Stimulated activated CD4-positive, alpha-beta T cell treated with anti-CD3 and anti-CD28 coated beads, Interleukin-2, amount 100 ng/mL, for 24 hours (primary cell): ENCODE results near the gene SCART1.
A peak's percentile ranks its signal among the peaks of the same experiment; 100 is the strongest.

ENCODE experiments used
- DNase-seq, 2 donors: peaks; one replicate each; pipeline ENCODE4 v3.0.0-alpha.2; 2020

Gene SCART1

DNA sequence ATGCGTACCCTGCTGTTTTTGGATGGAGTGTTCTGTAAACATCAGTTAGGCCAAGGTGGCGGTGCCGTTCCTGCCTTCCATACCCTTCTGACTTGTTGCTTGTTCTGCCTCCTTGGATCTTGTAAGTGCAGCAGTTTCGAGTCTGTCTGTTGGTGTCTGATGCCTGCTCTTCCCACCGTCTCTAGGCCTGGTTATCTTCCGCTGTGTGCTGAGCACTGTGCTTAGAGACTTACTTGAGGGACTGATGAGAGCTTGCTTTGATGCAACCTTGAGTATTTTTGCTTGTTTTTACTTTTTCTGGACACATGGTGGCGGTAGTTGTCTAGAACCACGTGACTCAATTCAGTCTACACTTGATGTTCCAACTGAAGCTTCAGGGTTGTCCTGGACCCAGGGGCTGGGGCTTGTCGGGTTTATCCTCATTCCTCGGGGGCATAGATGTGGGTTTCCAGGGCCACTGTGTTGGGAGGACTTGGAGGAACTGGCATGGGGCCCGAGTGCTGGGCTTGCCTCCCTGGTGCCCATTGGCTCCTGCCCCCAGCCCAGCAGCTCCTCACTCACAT, 15.0 kb upstream of the SCART1 start:
- DNase-seq: no peak

DNA sequence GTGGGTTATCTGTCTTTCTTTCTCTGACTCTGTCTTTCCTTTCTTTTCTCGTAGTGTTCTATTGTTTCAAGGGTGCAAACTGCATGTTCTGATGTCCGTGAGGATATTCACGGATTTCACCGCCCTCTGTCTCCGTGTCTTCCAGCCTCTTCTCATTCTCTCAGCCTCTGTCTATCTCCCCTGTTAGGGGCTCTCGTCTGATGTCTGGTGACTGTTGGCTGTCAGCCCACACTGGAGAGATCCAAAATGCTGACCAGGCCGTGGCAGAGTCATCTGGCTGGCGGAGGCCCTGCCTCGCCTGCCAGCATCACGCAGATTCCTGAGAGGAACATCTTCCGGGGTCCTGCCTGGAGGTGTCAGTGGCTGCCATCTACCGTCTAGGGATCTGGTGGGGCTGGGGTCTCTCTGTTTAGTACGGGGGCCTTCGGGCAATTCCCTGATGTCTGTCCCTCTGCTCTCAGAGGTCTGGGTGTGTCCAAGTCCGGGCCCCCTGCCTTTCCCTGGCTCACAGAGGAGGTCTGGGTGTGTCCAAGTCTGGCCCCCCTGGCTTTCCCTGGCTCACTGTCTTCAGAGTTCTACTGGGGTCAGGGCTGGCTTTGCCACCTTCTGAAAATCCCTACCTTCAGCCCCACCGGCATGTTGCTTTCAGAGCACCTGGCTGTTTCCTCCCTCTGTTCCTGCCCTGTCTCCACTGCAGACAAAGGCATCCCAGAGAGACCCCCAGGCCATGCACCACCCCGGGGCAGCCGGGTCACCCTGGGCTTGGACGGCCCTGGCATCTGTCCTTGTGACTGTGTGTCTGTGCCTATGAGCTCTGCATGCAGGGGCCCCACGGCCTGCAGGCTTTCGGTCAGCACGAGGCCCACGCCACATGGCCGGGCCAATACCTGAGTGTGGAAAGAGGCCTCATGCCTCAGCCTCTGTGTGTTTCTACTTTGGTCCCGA, 14.0 kb upstream of the SCART1 start:
- peak in 1 of 2 donors; percentile 6 for DNase-seq

DNA sequence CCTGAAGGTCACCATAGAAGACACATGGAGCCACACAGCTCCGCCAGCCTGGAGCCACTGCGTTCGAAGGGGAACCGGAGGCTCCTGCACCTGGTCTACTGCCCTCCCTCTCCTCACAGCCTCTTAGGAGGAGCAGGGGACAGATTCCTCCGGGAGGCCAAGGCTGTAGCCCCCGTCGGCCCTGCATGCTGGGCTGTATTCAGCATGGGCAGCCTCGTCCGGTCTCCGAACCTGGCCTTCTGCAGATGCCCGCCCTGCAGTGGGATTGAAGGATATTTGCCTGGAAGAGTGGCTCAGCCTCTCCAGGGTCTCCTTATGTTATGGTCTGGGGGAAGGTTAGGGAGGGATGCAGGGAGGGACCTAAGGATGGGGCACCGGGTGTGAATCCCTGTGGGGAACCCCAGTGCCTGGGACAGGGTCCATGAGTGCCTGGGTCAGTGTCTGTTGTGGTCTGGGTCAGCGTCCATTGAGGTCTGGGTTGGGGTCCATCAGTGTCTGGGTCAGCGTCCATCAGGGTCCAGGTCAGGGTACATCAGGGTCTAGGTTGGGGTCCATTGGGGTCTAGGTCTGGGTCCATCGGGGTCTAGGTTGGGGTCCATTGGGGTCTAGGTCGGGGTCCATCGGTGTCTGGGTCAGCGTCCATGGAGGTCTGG, 13.0 kb upstream of the SCART1 start:
- peak in 1 of 2 donors; percentile 9 for DNase-seq

DNA sequence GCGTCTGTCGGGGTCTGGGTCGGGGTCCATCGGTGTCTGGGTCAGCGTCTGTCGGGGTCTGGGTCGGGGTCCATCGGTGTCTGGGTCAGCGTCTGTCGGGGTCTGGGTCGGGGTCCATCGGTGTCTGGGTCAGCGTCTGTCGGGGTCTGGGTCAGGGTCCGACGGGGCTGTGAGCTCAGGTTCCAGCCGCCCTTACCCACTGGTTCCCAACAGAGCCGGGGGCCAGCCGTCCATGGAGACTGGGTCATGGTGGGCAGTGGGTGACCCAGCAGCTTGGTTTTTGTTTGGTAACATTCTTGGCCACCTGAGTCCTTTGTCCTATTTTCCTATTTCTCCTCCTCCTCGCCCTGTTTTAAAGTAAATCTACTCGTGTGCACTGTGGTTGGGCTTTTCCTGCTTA, 12.4 kb upstream of the SCART1 start:
- DNase-seq: peak in 1 of 2 donors; percentile 6

DNA sequence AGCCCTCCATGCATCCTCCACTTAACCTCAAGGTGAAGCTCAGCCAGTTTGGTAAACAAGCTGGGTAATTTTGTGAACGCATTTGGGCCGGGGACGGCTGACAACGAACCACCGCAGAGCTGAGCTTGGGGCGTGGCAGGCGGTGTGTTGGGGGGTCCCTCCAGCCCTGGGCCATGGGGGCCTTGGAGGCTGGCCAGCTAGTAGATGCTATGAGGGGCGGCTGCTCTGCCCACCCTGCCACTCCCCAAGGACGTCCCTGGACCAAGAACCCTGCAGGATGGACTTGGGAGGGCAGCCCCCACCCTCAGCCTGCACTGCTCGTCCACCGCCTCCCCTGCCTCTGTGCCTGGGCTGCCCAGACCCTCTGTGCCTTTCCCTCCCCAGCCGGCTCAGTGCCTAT, 12.0 kb upstream of the SCART1 start:
- DNase-seq: peak in 1 of 2 donors; percentile 12

DNA sequence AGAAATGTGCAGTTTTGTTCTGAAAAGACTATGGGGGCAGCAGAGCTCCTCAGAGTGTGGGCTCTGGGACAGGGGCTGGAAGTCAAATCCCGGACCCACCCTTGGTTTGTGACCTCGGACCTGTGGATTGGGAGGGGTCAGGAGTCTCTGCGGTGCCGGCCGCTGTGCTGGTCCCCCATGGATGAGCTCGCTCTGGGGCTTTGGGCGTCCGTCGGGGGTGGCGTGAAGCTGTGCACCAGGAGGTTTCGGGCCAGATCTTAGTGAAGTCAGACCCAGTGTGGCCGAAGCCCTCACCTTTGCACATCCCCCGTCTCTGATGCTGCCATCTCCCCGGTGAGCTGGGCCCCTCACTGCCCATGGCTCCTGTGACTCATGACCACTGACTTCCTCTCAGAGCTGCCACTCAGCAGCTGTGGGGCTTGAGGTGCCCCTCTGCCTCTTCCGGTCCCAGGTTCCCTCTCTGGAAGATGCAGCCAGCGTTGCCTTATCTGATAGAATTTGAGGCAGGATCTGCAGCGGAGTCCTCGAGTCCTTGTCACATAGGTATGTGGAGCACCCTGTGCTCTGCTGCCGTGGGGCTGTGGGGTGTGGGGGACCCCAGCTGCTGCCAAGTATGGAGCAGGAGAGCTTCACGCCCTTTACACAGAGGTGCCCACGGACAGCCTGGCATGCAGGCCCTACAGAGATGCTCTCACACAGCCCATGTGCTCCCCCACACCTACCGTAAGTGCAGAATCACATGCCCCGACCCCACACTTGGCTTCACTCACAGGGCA, 11.4 kb upstream of the SCART1 start:
- peak in 1 of 2 donors; percentile 21 for DNase-seq

DNA sequence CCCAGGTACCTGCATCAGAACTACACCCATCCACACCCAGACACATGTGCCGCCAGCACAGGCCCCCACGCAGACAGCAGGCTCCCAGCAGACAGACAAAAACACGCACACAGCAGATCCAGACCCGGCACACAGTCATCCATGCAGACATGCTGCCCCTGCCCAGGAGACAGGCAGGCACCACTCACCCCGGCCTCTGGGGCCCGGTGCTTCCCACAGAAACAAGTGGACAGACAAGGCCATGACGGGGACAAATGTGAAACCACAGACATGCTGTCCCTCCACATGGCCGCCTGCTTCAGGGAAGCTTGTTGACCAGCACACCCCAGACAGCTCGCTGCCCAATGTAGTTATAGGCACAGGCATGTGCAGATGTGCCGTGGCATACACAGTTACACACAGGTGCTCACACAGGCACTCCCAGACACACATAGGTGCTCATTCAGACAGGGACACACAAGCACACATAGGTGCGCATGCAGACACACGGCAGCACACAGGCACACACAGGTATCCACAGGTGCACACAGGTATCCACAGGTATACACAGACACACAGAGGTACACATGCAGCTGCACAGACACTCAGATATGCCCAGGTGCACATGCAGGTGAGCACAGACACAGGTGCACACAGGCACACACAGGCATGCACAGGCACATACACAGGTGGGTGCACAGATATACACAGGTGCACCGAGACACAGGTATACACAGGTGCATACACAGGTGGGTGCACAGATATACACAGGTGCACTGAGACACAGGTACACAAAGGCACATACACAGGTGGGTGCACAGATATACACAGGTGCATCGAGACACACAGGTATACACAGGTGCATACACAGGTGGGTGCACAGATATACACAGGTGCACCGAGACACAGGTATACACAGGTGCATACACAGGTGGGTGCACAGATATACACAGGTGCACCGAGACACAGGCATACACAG, 10.5 kb upstream of the SCART1 start:
- peak in 1 of 2 donors; percentile 13 for DNase-seq

DNA sequence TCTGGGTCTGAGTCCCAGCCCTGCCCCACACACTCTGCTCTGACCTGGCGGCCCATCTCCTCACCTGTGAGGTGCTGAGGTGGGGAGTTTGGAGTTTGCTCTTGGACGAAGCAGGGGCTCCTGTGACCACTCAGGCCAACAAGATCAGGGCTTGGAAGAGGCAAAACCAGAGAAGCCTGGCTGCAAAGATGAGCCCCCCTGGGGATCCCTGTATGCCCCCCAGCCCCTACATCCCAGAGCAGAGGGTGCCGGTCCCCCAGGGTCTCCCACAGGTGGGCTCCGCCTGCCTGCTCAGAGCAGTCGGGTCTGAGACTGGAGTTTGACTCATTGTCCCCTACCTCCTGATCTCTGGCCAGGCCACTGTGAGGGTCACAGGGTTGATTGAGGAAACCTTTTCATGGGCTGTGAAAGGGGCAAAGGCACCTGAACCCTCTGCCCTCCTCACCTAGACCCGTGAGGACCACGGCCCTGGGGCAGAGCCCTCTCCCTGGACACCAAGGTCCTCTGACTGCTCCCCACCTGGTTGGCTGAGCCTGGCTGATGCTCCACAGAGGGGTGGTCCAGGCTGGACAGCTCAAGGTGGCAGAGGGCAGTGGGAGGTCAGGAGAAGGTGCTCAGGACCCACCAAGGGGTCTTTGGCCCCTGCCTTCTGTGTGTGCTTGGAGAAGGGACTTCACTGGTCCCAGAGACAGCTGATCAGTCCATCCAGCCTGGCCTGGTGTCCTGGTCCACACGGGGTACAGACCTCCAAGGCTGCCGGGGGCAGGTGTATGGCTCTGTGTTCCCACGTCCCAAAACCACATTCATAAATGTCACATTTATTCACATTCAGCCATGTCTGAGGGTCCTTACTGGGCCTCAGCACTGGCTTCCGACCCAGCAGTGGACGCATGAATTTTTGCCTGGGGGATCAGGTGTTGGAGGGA, 9.1 kb upstream of the SCART1 start:
- peak in 1 of 2 donors; percentile 7 for DNase-seq

DNA sequence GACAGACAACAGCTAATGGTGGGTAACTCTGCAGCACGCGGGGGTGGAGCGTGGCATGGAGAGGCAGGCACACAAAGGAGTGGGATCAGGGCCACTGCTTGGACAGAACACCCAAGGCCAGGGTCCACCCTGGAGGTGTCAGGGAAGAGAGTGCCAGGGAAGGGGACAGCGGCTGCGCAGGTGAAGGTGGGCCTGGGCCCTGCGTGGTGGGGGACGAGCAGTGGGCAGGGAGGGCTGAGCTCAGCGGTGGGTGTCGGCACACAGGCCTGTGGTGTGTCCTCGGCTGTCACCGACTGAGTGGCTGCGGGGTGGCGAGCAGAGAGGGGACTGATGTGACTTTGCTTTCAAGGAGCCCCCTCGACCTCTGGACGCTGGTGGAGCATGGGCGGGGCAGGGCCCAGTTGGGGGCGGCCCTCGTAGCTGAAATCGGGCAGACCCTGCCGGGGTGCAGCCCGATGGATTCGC, 8.4 kb upstream of the SCART1 start:
- DNase-seq: no peak

DNA sequence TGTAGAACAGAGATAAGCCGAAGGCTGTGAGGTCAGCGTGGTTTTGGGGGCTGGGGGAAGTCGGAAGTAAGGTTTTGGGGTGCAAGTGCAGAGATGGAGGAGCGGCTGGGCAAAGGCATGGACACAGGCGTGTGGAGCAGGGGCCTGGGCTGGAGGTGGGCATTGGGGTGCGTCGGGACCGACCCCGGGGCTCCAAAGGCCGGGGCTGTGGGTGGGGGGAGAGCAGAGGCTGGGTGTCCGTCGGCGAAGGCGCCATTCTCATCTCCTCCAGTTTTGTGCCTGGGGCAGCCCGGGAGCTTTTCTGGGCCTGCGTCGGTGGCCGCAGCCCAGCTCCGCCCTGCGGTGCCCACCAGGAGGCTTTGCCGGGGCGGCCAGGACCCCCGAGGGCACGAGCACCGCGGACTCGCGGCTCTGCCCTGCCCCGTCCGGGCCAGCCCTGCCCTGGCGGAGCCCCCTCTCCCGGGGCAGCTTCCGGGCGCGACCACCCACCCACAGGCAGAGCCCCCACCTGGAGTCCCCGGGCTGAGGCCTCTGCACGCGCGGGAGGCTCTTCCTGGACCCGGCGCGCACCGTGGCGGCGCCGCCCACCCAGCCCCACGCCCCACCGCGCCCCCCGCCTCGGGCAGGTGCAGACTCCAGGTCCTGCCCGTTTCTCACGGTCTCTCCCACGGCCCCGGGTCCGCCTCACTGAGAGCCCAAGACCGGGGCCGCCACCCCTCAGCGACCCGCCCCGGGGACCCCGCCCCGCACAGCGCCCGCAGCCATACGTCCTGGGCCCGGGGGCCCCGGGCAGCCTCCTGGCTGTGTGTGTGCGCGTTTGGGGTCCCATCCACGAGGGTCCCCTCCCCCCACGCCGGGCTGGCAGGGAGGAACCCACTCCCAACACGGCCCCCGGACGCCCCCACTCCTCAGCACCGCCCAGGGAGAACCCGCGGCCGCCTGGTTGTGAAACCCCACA, 7.7 kb upstream of the SCART1 start:
- no peak for DNase-seq

DNA sequence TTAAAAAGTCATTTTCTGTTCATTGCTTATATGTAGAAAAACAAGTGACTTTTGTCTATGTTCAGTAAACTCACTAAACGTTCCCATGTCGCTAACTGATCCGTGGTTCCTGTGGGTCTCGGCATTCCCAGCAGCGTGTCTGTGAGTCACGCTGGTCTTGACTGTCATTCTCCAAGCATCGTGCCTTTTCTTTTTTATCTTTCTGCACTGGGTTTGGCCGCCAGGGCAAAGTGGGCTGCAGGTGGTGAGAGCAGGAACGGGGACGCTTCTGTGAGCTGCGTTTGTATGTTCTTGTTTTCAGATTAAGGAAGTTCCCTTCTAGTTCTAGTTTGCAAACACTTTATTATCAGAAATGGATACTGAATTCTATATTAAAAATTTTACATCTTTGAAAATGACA, 6.8 kb upstream of the SCART1 start:
- DNase-seq: no peak

DNA sequence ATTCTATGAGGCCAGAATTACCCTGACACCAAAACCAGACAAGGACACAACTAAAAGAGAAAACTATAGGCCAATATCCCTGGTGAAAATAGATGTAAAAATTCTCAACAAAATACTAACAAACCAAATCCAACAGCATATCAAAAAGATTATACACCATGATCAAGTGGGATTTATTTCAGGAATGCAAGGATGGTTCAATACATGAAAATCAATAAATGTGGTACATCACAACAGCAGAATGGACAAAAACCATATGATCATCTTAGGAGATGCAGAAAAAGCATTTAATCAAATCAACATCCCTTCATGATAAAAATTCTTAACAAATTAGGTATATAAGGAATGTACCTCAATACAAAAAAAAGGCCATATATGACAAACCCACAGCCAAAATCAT, 5.6 kb upstream of the SCART1 start:
- no peak for DNase-seq

DNA sequence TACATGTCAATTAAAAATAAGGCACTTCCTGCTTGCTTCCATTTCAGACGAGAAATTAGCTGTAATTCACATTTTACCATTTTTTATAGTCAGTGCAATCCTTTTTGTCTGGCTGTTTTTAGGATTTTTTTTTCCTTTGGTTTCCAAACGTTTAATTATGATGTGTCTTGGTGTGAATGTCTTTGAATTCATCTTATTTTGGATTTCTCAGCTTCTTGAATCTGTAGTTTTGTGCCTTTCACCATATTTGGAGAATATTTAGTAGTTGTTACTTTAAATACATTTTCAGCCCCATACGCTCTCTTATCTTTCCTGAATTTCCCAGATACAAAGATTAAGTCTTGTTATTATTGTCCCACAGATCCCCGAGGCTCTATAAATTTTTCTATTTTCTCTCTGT, 2.4 kb upstream of the SCART1 start:
- no peak for DNase-seq

DNA sequence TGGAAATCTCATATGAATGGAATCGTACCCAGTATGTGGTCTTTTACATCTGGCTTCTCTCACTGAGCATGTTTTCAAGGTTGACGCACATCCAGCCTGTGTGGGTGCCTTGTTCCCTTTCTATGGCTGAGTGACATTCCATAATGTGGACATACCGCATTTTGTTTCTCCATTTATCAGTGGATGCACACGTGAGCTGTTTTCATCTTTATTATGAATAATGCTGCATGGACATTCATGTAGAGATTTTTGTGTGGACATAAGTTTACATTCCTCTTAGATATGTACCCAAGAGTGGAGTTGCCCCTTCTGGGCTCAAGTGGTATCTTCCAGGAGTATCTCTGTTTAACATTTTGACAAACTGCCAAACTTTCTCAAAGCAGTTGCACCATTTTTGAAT, 1.3 kb upstream of the SCART1 start:
- DNase-seq: no peak

DNA sequence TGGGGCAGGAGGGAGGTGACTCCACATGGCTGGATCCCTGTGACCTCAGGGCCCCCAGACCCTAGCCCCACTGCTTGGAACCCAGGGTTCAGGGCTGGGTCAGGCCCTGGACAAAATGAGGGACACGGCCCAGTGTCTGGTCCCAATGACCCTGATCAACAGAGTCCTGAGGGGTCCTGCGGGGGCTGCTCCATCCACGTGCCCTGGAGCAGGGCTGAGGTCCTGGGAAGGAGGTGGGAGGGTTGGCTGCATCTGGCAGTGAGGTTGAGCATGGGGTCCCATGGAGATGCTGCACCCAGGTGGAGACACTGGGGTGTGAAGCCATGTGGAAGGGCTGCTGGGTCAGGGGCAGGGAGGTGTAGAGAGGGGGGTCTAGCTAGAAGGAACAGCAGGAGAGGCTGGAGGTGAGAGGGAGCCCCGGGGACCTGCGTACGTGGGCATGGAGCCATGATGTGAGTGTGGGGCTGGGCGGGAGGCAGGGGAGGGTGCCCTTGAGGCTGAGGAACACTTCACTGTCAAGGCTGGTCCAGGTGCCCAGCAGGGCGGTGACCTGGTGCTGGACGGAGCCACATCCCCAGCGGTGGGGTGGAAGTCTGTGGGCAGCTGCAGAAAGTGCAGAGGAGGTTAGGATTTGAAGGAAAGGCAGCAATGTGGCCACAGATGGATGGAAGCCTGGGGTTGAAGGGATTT, 604 bp downstream of the SCART1 start:
- no peak for DNase-seq

DNA sequence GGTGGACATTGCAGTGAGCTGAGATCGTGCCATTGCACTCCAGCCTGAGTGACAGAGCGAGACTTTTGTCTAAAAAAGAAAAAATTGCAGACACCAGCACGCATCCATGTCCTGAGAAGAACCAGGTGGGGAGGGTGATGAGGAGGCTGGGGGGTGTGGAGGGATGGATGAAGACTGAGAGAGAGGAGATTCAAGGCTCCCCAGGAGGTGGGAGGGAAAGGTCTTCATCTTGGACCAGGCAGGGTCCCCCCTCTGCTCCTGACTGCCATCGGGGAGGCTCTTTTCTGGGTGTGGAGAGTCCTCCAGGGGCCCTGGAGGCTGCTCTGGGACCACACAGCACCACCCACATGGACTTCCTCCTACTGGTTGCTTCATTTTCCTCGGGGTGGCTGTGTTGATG, 1.5 kb downstream of the SCART1 start:
- no peak for DNase-seq

DNA sequence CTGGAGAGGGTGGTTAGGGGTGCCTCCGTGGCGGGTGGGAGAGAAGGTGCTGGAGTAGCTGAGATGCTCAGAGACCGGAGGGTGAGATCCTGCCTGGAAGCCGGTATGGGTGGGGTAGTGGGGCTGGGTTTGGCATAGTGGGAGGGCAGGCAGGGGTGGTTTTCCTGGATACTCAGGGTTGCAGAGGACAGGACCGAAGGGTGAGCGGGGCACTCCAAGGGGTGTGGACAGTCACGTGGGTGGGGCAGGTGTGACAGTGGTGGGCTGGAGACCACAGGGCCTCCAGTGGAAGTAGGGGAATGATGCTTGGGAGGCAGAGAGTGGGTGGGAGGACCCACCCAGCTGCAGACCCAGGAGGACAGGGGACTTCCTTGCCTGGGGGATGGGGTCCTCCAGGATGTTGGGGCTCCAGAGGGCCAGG, 1.9 kb downstream of the SCART1 start:
- no peak for DNase-seq

DNA sequence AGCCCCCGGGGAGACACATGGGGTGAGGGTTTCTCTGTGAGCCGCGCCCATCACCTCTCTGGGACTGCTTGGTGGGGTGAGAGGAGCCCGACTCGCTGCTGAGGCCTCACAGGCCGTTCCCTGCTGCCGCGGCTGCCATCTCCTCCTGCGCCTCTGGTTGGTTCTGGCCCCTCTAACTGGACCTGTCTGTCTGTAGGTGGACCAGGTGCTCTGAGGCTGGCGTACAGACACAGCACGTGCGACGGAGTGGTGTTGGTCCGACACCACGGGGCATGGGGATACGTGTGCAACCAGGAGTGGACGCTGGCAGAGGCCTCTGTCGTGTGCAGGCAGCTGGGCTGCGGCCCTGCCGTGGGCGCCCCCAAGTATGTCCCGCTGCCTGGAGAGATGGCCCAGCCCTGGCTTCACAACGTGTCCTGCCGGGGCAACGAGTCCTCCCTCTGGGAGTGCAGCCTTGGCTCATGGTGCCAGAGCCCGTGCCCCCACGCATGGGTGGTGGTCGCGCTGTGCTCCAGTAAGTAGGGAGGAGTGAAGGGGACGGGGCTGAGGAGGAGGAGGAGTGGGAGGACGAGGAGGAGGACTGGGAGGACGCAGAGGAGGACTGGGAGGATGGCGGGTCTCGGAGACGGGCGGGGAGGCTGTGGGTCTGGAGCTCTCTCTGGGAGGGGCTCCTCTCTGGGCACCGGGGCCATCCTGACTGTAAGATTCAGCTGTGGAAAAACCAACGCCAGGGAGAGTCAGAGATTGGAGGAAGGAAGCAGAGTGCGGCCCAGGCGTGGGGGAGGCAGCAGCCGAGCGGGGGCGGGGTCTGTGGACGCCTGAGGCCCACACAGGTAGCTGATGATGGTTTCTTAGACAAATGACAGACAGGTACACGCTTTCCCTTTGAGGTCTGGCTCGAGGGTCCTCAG, 2.6 kb downstream of the SCART1 start:
- DNase-seq: no peak
